Ovary (tissue), 3 donors: Measurements from ENCODE around the gene ASB10.

Experiments
- POLR2A ChIP-seq: fragments of 450-650 bp; IDR thresholded peaks from one replicate; pipeline ENCODE4 v1.6.1; 2017; ENCODE audit warnings: antibody characterized with exemption, mild to moderate bottlenecking, moderate library complexity
- TF ChIP-seq, protein P1 (sequence below), 3 donors: fragments of 450-650 bp in 2 of 3; fragments of 200-600 bp in 1 of 3; IDR thresholded peaks; one replicate each; pipeline versions ENCODE4 v1.5.1 to v1.8.0; 2016 to 2022; ENCODE audit warnings: antibody characterized with exemption in 3 of 3, mild to moderate bottlenecking in 1 of 3
- donor health status: DM: no; HTN: no; CAD: no.

DNA sequence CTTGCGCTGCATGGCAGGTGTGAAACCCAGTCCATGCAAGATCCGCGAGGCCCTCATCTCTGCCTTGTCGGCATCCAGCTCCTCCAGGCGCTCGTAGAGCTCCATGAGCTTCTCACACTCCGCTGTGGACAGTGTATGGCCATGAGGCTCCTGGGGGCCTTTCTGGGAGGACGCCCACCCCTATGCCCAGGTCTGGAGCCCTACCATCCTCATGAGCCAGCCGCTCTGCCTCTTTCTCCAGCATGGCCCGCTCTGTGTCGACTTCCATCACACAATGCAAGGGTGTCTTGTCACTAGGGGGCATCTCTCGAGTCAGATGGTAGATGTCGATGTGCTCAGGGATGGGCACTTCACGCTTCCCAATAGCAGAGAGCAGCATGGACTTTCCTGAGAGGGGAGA is 36.7 kb upstream of the ASB10 start:
- TF ChIP-seq, protein P1, sequence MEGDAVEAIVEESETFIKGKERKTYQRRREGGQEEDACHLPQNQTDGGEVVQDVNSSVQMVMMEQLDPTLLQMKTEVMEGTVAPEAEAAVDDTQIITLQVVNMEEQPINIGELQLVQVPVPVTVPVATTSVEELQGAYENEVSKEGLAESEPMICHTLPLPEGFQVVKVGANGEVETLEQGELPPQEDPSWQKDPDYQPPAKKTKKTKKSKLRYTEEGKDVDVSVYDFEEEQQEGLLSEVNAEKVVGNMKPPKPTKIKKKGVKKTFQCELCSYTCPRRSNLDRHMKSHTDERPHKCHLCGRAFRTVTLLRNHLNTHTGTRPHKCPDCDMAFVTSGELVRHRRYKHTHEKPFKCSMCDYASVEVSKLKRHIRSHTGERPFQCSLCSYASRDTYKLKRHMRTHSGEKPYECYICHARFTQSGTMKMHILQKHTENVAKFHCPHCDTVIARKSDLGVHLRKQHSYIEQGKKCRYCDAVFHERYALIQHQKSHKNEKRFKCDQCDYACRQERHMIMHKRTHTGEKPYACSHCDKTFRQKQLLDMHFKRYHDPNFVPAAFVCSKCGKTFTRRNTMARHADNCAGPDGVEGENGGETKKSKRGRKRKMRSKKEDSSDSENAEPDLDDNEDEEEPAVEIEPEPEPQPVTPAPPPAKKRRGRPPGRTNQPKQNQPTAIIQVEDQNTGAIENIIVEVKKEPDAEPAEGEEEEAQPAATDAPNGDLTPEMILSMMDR (IDR thresholded peaks at IDR 0.05): no peak
- no peak for TF ChIP-seq POLR2A
